ENCODE measurements around the gene BRD8.

- TF ChIP-seq USF2 (IDR thresholded peaks at IDR 0.05; ENCODE audit: borderline replicate concordance, low read depth, low read length) (no peak), GATA2 (CRISPR knock-in tag; IDR thresholded peaks at IDR 0.05) (no peak), REST (IDR thresholded peaks at IDR 0.05; ENCODE audit: low read depth, low read length) (no peak), RAD21 (IDR thresholded peaks at IDR 0.05; ENCODE audit: low read length) (no peak), CTCF (IDR thresholded peaks at IDR 0.05) (no peak), SMC3 (IDR thresholded peaks at IDR 0.05; ENCODE audit: low read depth, low read length) (no peak), MAX (IDR thresholded peaks at IDR 0.05; ENCODE audit: low read depth) (no peak), RCOR1 (IDR thresholded peaks at IDR 0.05; ENCODE audit: low read length) (no peak)
Observed at GRCh38 chr5:138188626-138189025, 10.2 kb upstream of the BRD8 start.
